Measurements from ENCODE around the gene CIBAR2.
A peak's percentile ranks its signal among the peaks of the same experiment; 100 is the strongest.

Gene CIBAR2

DNA sequence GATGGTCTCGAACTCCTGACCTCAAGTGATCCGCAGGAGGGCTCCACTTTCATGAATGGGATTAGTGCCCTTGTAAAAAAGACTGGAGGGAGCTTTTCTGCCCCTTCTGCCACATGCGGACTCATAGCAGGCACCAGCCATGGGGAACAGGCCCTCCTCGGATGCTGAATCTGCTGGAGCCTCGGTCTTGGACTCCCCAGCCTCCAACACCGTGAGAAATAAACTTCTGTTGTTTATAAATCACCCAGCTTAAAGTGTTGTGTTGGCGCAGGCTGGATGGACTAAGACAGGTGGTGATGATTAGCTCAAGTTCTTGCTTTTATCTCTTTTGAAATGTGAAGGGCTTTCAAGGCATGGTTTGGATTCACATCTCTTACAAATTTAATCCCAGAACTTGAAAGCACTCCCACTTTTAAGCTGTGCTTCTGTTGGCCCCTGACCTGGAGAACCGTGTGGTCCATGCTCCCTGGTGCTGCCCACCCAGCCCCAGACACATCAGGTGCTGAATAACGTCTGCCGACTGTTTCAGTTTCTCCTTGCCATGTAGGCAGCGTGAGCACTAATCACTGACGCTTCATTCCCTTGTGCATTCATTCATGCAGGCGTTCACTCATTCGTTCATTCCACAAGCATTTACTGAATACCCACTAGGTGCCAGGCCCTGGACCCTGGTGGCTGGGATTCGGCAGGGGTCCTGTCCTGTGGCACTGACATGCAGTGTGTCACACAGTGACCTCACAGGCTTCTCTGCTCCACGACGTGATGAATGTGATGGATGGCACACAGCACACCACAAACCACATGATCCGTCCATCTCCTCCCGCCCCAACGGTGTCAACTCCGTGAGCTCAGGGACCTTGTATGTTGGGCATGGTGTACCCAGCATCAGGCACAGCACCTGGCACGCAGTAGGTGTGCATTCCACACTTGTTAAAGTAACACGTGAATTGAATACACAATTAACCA, 8.9 kb downstream of the CIBAR2 start:
- DNase-seq (ENCODE audit: low read depth): no peak

DNA sequence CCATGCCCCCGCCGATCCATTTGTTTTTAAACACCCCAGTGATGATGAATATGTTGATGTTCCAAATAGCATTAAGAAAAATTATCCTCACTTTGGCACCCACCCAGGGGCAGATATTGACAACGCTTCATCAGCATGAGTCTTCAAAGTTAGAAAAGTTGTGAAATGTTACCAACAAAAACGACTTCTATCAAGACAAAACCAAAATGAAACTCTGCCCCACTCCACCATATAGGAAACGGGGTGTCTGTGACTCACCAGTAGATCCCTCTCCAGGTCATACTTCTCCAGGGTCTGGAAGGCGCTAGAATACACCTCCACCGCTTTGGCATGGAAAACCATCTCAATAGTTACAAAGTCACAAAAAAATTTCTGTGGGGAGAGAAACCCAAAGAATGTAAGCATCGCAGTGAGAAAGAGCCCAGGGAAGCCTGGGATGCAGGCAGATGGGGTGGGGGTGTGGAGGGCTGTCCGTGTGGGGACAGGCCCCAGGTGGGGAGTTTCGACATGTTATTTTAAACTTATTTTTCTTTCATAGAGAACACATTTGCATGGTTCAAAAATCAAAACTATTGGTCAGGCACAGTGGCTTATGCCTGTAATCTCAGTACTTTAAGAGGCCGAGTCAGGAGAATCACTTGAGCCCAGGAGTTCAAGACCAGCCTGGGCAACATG, 10.2 kb downstream of the CIBAR2 start:
- DNase-seq (ENCODE audit: low read depth): no peak

DNA sequence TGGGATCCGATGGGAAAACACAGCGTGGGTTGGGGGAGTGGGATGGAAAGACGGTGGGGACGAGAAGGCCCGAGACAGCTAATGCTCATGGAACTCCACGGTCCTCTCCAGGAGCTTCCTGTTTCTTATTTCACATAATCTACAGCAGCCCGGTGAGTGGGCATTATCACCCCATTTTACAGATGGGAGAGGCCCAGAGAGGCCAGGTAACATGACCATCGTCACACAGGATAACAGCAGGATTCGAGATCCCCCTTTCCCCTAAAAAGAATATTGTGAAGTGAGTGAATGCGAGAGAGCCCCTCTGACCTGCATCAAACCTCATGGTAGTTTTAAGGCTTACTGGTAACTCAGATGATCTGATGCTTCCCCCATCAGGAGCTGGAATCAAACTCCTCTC, 12.0 kb downstream of the CIBAR2 start:
- no peak for DNase-seq (ENCODE audit: low read depth)

DNA sequence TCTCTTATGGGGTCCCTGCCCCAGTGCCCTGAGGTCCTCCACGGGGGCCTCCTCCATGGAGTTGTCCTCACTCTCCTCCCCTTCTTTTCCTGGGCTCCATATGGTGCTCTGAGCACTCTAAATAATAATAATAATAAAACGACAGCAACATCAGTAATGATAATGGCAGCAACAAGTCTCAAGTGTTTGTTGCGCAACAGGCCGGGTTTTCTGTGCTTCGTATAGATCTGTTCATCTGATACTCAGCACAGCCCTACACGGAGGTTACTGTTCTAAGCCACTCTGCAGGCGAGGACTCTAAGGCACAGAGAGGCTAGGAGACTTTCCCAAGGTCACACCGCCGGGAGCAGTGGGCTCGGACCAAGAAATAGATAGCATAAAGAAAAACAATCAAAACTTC, 13.7 kb downstream of the CIBAR2 start:
- no peak for DNase-seq (ENCODE audit: low read depth)

DNA sequence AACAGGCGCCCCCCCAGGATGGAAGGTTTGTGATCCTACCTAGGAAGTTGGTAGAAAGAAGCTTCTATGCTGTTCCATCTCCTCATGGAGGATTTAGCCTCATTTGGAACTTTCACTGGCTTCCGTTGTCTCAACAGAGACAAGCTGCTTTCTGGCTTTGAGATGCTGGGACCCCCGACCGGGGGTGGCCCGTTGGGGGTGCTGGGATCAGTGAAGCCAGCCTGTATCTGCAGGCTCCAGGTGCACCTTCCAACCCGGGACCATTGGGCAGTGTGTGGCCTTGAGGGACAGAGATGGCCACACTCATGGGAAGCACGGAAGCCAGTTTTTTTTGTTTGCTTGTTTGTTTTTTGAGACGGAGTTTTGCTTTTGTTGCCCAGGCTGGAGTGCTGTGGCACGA, 15.4 kb downstream of the CIBAR2 start:
- no peak for DNase-seq (ENCODE audit: low read depth)

DNA sequence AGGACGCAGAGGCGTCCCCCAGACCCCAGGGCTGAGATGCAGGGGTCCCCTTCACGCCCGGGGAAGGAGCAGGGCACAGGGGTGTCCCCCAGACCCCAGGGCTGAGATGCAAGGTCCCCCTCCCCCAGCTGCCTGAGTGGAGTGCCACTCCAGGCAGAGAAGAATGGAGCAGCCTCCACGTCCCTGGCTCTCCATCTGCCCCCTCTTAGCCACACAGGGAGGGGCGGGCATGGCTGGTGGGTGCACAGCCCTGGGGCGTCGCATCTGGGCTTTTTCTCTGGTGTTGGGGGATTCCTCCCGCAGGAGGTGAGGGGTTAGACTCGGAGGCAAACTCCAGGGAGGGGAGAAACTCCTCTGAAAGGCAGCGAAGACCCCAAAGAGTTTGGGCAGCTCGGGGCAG, 17.5 kb downstream of the CIBAR2 start:
- no peak for DNase-seq (ENCODE audit: low read depth)

DNA sequence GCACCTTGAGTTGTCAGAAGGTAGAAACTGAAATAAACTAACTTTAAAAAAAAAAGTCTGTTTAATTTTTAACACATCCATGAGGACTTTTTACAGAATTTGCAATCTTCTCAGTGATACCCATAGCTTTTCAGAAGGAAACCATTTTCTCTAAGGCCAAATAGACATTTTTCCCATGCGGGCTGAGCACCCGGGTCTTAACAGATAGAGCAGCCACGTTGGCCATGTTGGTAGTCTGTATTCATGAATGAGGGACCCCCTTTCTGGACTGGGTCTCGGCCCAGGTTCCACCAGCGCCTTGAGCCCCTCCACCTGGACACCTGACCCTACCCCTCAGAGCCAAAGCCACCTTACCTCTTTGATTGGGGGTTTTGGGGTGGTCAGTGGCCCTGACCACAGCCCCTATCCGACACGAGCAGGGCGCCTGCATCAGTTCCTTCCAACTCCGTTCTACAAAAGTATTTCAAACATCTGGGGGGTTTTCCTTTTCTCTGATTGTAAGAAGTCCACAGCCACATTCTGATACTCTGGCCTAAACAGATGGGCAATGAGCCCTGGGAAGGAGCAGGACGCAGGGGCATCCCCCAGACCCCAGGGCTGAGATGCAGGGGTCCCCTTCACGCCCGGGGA, 18.0 kb downstream of the CIBAR2 start:
- no peak for DNase-seq (ENCODE audit: low read depth)

DNA sequence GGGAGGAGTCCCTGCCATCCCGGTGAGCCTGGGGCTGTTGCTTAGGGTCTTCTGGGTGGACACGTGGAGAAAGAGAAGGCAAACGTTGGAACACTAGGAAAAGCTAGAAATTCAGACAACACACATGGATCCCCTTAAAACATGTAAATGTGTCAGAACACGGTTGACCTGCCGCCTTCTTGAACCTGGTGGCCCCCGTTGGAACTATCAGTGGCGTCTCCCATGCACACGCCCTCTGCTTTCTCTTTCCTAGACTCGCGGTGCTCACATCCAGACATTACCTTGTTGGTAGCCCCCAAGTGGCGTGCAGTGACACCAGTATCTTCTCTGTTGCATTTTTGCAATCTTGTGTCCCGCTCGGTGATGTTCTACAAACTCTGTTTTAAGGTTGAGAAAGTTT, 18.6 kb downstream of the CIBAR2 start:
- no peak for DNase-seq (ENCODE audit: low read depth)

DNA sequence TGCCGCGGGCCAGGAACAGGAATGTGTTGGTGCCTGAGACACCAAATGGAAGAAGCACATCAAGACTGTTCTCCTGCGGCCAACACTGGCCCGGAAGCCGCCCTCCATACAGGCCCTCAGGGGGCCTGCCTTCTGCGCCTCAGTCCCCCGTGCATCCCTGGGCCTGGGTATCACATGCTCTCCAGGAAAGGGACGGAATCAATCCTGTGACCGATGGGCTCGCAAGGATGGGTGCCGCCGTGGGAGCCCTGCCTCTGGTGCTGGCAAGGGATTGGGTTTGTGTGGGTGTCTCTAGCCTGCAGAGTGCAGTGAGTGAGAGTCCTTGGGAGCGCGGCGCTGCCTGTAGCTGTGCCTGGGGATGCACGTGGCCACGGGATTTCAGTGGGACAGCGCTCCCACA, 19.4 kb downstream of the CIBAR2 start:
- DNase-seq (ENCODE audit: low read depth): no peak

DNA sequence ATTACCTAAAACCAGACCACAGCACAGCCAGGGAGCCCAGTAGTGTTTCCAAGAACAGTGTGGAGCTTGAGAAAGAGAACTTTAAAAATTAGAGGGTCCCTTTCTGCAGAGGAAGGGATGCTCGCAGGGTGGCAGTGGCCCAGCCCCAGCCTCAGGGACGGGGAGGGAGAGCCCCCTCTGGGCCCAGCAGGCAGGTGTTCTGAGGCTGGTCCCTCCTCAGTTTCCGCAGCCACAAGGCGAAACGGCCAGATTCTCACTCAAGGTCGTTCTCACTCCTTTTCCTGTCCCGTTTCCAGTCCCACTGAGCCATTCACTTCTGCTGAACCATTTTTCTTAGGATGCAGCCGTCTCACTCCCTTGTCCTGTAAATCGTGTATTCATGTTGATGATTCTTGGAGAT, 20.0 kb downstream of the CIBAR2 start:
- DNase-seq (ENCODE audit: low read depth): no peak

DNA sequence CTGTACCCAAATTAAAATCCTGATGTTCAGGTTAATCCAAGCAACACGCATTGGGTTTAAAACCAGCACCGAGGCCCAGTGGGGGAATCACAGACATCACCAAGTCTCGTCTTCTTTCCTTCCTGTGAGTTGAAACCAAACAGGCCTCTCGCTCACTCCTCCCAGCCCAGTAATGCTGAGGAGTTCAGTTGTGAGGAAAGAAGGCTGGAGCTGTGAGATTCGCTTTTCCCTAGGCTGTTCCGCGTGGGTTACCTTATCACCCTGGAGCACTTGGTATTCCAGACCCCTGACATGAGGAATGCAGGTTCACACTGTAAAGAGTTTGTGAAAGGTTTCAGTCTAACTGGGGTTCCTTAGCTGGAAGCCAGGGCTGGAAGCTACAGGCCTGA, 20.8 kb downstream of the CIBAR2 start:
- no peak for DNase-seq (ENCODE audit: low read depth)

DNA sequence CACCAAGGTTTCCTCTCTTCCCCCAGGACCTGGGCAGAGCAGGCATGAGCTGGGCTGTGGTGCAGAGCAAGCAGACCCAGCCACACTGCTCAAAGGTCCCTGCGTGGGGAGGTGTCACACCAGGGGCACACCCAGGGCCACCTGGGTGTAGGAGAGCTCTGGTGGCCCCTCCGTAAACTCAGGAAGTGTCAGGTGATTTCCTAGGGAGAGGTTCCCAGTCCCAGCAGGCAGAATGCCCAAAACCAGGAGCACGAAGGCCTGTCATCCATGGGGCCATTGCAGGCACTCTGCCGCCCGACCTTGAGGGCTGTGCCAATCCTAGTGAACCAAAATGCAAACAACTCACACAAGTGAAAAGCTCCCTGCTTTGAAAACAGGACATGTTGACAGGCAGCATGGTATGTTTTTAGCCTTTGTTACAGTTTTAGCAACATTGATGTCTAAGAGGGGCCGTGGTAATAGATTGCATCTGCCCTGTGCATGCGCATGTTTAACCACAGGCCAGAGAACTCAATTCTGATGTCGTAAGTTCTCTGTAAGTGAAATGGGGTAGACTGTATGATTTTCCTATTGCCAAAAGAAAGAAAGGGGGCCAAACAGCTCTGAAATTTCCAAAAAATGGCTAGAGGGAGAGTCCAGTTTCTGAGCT, 21.3 kb downstream of the CIBAR2 start:
- no peak for DNase-seq (ENCODE audit: low read depth)

DNA sequence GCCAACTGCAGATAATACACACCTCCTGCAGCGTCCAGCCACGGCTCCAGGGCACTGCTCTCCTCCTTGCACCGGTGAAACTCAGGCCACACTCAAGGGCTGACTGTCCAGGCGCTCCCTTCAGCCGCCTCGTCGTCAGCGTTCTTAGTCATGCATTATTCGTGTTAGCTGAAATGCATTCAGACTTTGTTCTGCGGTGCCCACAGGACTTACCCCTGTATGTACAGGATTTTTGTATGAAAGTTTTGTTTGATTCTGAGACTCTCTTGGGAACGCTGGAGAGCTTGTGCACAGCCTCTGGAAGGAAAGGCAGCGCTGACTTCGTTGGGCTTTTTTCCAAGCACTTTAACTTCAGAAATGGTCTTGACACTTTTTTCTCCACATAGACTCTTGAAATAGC, 22.1 kb downstream of the CIBAR2 start:
- no peak for DNase-seq (ENCODE audit: low read depth)

DNA sequence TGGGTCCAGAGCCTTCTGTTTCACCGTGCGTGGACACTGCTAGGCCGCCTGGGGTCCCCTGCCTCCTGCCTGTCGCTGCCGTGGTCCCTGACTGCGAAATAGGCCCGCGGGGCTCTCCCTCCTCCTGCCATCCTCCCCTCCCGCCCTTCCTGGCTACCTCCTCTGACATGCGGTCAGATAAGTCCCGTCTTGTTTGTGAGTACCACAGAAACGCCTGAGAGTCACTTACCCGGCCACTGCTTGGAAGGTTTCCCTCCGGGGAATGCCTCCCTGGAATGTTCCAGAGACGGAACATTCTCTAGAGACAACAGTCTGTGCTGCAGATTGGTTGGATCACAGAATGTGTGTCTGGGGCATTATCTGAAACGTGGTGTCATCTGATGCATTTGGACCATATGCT, 22.7 kb downstream of the CIBAR2 start:
- DNase-seq (ENCODE audit: low read depth): no peak

DNA sequence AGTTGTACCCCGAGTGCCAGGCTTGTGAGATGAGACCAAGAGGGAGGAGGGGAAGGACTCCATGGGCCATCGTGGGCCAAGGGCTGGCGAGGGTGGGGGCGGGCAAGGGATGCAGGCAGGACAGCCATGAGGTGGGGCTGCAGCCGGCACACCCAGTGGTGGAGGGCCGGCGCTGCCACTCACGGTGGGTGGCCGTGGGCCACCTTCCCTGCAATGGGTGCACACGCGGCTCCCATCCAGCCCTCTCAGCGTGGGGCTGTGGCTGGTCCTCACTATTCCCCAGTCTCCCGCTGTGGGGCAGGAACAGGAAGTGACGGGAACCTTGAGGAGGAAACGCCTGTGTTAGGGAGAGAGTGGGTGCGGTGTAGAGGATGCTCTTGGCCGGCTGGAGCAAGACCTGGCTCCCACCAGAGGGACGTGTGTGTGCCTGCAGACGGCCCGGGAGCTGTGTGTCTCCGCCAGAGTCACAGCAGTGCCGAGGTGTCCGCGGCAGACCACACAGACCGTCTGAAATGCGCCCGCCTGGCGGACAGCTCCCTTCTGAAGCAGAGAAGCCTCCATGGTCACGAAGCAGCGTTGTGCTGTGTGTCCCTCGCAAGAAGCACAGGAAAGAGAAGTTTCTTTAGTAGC, 23.6 kb downstream of the CIBAR2 start:
- no peak for DNase-seq (ENCODE audit: low read depth)

DNA sequence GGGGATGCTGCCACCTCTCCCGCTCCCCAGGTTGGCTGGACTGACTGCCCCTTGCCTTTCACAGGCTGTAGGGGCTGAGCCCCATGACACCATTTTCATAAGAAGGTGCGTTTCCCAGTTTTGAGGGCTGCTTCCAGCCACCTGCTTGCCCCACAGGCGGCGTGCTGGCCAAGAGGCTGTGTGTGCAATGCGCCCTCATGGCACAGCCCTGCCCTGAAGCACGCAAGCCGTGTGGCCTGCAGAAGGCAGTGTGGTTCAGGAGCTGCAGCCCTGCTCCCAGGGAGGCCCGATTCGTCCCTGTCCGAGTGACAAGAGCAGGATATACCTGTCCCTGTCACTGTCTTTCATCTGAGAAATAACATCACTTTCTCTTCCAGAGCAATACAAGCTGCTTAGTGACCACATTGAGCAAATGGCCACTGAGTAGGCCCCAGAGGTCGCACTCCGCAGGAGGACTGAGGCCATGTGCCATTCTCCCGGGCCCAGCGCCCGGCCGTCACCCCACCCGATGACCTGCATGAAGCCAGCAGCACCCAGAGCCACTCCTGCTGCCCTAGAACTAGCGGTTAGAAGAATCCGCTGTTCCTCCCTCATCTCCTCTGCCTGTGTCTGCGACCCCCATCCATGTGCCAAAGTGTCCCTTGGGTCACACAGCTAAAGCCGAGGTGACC, 24.2 kb downstream of the CIBAR2 start:
- DNase-seq (ENCODE audit: low read depth): no peak

DNA sequence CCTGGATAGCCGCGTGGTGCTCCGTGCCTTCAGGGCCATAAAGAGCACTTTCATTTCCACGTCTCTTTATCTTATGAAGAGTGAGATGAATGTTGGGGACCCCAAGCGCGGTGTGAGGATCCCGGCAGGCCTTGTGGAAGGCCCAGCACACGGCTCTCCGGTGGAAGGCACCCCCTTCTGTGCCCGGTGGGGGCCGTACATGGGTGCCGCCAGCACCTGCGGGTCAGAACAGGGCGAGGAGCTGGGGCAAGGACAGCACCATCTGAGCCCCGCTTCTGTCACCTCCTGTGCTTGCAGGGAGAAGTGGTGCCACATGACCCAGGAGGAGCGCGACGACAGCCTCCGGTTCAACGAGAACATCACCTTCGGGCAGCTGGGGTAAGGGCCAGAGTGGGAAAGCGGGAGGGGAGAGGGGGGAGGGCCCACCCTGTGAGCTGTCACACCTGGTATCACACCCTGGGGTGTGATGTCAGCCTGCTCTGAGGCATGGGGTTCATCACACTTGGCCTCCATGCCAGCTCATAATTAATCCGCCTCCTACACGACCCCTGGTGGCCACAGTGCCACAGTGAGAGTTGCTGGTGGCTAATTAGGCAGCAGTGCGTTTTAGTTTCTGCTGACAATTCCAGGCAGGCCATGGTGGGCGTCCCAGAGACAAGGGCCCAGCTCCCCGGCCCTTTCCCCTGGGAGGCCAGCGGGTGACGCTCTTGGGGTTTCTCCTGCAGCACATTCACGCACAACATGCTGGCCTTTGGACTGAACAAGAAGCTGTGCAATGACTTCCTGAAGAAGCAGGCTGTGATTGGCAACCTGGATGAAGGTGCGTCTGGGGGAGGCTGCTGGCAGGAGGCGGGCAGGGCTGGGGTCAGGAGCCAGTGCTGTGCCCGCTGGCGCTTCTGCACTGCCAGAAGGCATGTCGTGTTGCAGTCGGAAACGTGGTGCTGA, 25.7 kb downstream of the CIBAR2 start:
- peak; percentile 50 for DNase-seq (ENCODE audit: low read depth)

DNA sequence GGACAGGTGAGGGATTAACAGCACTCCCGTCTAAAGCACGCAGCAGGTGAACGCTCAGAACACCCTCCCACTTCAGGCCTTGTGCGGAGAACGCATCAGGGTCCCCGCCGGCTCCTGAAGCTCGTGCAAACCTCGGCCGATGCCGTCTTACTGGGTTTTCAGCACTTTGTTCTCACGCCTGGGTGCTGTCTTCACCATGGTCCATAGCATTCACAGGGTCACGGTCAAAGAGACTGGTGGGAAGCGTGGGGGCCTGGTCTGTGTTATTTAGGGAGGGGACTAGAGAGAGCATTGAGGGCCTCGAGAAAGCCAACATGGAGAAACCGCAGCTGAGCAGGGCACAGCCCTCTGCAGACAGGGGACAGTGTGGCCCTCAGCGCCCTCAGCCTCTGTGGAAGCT, 26.6 kb downstream of the CIBAR2 start:
- no peak for DNase-seq (ENCODE audit: low read depth)

DNA sequence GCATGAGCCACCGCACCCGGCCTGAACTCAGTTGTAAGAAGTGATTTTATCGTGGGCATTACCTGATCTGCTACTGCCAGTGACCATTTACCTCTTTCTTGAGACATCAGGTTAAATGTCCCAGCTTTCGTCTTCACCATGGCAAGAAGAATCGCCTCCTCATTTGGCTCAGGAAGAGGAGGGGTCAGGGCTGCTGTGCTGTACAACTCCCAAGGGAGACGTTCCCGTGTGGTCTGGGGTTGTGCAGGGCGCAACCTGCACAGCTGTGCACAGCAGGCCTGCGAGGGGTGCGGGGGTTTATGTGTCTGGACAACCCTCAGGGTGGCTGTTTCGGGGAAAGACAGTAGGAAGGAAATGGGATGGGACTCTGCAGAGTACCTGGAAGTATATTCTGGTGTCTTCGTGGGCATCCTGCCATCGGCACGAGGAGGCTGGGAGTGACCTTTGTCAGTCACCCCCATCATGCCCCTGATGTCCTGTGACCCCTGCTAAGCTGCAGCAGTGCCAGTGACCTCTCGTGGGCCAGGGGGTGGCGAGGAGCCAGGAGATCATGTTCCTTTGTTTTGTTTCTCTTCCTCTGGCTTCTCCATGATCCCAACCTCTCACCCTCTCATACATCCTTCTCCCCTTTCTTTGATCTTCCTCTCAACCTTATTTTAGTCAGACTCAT, 27.3 kb downstream of the CIBAR2 start:
- no peak for DNase-seq (ENCODE audit: low read depth)
